HG03521 (cell line): ENCODE results near the gene FAM43A.
A peak's percentile ranks its signal among the peaks of the same experiment; 100 is the strongest.

ENCODE experiments used
- ATAC-seq: cut with Tn5 transposase; IDR thresholded peaks from one replicate; pipeline ENCODE4 v1.9.1; 2021; ENCODE audit warnings: mild to moderate bottlenecking, moderate library complexity; ENCODE audit not compliant: unreplicated experiment

Gene FAM43A

DNA sequence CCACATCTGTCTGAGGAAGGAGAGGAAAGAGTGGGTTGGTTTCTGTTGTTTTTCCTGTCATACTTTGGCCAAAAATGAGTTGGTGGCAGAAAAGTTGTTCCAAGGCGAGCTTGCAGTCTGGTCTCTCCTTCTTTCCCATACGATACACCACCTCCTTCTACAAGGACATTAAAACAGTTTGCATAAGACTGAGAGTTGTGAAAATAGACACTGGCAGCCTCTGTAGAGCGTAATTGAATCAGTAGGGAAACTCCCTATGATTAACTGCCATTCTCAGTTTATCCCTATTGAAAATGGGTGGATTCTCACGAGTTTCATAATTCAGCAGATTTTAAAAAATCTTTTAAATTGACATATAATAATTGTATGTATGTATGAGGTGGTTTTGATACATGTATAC, 10.0 kb upstream of the FAM43A start:
- ATAC-seq: no peak

- ATAC-seq: no peak
These were observed 9.2 kb upstream of the FAM43A start for GRCh38 chr3:194676471-194676870.

DNA sequence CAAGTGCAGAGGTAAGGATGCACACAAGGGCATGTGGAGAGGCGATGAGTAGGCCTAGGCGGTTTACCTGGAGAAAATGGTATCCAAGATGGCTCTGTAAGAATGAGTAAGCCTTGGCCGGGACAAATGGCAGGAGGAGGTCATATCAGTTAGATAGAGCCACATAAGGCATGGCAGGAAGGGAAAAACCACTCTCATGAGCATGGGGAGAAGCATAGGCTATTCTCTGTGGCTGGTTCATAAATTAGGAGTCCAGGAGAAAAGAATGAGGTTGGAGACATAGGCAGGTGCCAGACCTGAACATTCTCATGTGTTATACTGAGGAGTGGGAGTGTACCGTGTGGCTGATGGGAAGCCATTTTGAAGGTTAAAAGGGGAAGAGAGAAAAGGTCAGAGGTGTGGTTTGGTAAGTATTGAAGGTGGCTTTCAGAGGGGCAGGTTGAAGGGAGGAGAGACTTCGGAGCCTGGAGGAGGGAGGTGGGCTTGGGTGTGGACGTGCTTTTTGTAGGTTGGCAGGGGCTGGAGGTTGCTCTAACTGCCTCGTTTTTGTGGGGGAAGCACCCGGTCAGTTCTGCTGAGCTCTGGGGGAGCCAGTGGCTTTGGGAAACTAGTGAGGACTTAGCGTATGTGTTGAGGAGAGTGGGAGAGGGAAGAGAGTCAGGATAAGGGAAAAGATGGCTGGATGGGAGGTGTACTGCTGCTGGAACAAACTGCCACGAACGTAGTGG, 4.6 kb upstream of the FAM43A start:
- no peak for ATAC-seq

- ATAC-seq: no peak
These were observed 3.4 kb upstream of the FAM43A start for GRCh38 chr3:194682189-194682693.

GRCh38 chr3:194682694-194683310, 2.9 kb upstream of the FAM43A start:
- ATAC-seq: no peak

- no peak for ATAC-seq
These were observed 2.3 kb upstream of the FAM43A start for GRCh38 chr3:194683380-194683779.

DNA sequence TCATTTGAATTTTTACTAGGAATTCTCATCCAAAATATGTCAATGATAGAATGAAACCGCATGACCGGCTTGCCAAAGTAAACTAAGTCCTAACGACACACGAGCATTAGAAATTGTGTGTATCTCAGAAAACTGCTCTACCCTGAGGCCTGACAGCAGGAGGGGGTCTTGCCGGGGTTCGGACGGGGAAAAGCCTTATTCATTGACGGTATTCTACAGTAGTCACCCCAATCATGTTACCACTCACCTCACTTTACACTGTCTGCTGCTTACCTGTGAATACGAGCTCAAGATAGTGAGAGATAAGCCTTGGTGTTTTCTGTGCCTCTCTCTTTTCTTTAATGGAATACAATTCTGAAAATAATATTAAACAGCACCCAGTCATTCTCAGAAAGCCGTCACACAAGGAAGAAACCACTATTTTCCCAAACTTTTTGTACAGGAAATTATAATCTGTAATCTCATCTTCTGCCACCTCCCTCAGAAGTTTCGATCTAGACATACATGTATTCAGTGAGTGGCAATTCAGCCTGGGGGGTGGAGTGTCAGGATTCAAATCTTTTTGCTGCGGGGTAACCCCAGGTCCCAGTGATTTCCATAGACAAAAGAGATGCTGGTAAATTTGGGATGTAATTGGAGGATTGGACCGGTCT, 492 bp upstream of the FAM43A start:
- peak; percentile 1 for ATAC-seq

DNA sequence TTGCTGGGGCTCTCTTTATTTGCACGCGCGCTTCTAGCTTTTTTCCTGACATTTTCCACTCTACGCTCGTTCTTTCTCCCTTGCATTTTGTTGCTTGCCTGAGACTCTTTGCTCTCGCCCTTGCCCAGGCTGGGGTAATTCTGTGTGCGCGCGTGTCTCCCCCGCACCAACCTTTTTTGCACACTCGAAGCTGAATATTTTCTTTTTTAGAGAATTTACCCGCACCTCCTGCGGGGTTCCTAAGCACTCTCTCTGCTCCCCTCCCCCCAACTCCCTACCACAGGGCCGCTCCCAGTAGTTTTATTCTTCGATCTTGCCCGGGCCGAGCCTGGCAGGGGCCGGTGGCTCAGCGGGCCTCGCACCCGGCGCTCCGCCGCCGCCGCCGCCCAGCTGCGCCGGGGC, 732 bp downstream of the FAM43A start:
- no peak for ATAC-seq

DNA sequence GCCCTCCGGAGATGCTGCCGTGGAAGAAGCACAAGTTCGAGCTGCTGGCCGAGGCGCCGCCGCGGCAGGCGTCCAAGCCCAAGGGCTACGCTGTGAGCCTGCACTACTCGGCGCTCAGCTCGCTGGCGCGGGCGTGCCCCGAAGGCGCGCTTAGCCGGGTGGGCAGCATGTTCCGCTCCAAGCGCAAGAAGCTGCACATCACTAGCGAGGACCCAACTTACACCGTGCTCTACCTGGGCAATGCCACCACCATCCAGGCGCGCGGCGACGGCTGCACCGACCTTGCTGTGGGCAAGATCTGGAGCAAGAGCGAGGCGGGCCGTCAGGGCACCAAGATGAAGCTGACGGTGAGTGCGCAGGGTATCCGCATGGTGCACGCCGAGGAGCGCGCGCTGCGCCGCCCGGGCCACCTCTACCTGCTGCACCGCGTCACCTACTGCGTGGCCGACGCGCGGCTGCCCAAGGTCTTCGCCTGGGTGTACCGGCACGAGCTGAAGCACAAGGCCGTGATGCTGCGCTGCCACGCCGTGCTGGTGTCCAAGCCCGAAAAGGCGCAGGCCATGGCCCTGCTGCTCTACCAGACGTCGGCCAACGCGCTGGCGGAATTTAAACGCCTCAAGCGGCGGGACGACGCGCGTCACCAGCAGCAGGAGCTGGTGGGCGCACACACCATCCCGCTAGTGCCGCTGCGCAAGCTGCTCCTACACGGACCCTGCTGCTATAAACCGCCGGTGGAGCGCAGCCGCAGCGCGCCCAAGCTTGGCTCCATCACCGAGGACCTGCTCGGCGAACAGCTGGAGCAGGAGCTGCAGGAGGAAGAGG, 1.3 kb downstream of the FAM43A start:
- peak; percentile 4 for ATAC-seq

DNA sequence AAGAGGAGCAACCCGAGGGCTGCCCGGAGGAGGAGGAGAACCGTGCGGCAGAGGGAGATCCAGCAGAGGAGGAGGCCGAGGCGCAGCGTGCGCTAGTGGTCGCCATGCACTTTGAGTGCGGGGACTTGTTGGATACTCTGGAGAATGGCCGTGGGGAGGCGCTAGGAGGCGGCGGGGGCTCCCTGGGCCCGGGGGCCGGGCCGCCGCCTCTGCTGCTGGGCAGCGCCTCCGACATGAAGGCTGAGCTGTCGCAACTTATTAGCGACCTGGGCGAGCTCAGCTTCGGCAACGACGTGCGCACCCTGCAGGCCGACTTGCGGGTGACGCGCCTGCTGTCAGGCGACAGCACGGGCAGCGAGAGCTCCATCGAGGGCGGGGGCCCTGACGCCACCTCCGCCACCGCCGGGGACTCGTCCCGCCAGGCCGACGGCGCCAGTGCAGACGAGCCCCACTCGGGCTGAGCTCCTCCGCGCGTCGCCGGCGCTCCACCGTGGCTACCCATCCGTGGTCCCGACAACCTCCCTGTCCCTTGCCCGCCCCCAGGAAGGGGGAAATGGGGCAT, 2.0 kb downstream of the FAM43A start:
- ATAC-seq: peak; percentile 33

- peak; percentile 17 for ATAC-seq
These were observed 2.6 kb downstream of the FAM43A start for GRCh38 chr3:194688200-194688740.

- ATAC-seq: no peak
These were observed 3.3 kb downstream of the FAM43A start for GRCh38 chr3:194688946-194689345.

DNA sequence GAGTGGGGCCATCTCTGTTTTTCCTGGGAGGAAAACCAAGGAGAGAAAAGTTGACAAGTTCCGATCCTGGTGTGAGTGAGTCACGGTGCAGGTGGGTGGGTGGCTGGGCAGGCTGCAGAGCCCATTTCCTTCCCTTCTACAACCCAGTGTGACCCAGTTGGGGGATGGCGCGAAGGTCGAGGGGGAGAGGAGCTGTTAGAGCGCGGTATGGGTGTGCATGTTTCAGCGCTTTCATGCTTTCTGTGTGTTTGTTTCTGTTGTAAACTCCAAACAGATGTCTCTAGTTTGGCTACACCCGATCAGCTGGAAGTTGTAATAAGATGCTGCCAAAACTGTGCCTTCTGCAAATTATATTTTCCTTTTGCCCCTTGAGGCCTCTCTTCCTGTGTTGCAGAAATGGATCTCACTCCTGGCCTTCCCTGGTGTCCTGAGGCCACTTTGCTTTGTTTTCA, 3.8 kb downstream of the FAM43A start:
- ATAC-seq: no peak

GRCh38 chr3:194690501-194691372, 5.1 kb downstream of the FAM43A start:
- ATAC-seq: no peak

DNA sequence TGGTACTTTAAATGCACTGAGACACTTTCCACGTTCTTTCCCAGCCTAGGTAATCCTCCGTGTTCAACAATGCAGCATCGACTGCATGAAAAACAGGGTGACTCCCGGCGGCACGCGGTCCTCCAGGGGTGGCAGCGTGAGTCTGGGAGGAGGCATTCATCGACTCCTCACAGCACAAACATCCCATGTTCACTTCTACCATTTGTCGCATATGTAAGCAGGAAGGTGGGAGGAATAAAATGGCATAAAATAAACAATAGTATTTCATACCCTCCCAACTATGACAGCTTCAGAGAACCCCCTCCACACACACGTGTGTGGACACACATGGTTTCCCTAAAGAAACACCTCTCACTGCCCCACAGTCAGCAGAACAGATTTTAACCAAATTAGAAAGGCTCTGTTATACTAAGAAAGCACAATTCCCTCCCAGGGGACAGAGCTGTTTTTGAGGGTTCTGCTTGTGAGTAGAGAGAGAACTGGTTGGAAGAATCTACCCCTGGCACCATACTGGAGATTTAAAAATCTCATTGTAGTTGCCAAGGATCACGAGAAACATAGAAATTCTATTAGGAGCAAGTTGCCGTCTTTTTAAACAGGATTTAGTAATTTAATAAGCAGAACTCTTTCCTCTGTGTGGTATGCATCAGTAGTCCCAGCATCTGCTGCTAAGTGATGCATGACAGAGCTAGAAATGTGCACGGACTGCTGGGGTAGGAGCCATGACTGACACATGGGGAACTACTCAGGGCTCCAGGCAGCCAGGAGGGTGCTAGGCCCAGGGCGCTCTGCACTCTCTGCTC, 6.0 kb downstream of the FAM43A start:
- peak; percentile 40 for ATAC-seq

DNA sequence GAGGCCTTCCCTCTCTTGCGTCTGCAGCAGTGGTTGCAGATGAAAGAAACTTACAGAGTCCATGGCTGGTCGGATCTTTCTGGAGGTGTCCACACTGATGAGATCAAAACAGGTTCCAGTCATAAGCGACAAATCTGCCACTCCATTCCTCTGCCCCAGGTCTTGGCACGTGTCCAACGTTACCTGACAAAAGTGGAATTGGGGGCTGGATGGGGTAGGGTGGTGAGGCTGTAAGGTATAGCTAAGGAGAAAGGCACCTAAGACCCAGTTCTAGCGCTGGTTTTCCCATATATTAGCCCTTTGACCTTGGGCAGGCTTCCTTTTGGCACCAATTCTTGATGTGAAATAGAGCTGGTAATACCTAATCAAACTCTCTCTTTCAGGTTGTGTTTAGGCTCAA, 11.0 kb downstream of the FAM43A start:
- ATAC-seq: no peak

GRCh38 chr3:194702545-194702944, 16.9 kb downstream of the FAM43A start:
- ATAC-seq: no peak

GRCh38 chr3:194705227-194705626, 19.5 kb downstream of the FAM43A start:
- no peak for ATAC-seq

- ATAC-seq: no peak
These were observed 20.1 kb downstream of the FAM43A start for GRCh38 chr3:194705761-194706160.
